Activated T-helper 1 cell treated with anti-CD3 and anti-CD28 coated beads, Interleukin-12 subunit alpha, Interleukin-12 subunit beta, Interleukin-2, Interleukin-4 antibody, amounts not matched to agents 30 ng/mL and 10 ng/mL and 1 ng/mL, durations not matched to agents 14 hours and 24 hours and 36 hours (primary cell): Measurements from ENCODE around the gene LRRC3C. TPM values are rescaled to one million over a fixed set of nuclear protein-coding genes. Genes with fewer than 3 reads are reported as not detected.

Source experiments
- DNase-seq: peaks from one replicate; pipeline ENCODE4 v3.0.0; 2021; ENCODE audit warnings: low spot score
- H3K27ac Mint-ChIP-seq: one replicate; pipeline ENCODE4 v1.8.0; 2021; ENCODE audit warnings: mild to moderate bottlenecking, mixed read lengths
- H3K27me3 Mint-ChIP-seq: one replicate; pipeline ENCODE4 v1.8.0; 2022; ENCODE audit warnings: mild to moderate bottlenecking, moderate library complexity, mixed read lengths; ENCODE audit not compliant: insufficient read depth
- H3K36me3 Mint-ChIP-seq: one replicate; pipeline ENCODE4 v1.8.0; 2021; ENCODE audit warnings: low read depth, mixed read lengths
- H3K4me1 Mint-ChIP-seq: one replicate; pipeline ENCODE4 v1.8.0; 2021; ENCODE audit warnings: low read depth, mixed read lengths
- H3K4me3 Mint-ChIP-seq: one replicate; pipeline ENCODE4 v1.8.0; 2021; ENCODE audit warnings: mild to moderate bottlenecking, moderate library complexity, mixed read lengths
- H3K9me3 Mint-ChIP-seq: one replicate; pipeline ENCODE4 v1.8.0; 2021; ENCODE audit warnings: mixed read lengths
- intact Hi-C: fragments of 100-400 bp; cut with micrococcal nuclease; formaldehyde crosslinking; loops from one replicate; pipeline ENCODE4 v1.15.1; 2024
- total RNA-seq: library from RNA; stranded (reverse); gene quantifications from 2 replicates; pipeline ENCODE4 v1.2.3, GENCODE V29; 2022

The LRRC3C gene
- total RNA-seq, 1 donor from 2014 or later = not detected

- H3K27me3 Mint-ChIP-seq = no peaks in the 10 kb centered on the region
- peaks cover 66% of the 10 kb centered on the region for H3K4me1 Mint-ChIP-seq
- H3K27ac Mint-ChIP-seq = peak overlapping the region; percentile 92
- peak overlapping the region; percentile 97 for H3K4me3 Mint-ChIP-seq
- no peaks in the 10 kb centered on the region for H3K9me3 Mint-ChIP-seq
- intact Hi-C loops = loop anchor here (1.0 to 5.0 kb wide), 14 partner anchors 14 to 464 kb away; partner anchors contain the start of genes CASC3, CDC6, CDK12 and MED24
- H3K36me3 Mint-ChIP-seq = peaks cover 21% of the 10 kb centered on the region
- peak; percentile 64 for DNase-seq
Observed at GRCh38 chr17:39926588-39927100, 888 bp upstream of the LRRC3C start.

GRCh38 chr17:39927929-39928857 lies 661 bp downstream of the LRRC3C start:
- no peaks in the 10 kb centered on the region for H3K9me3 Mint-ChIP-seq
- DNase-seq = no peak
- intact Hi-C loops = loop anchor here (1.0 to 5.0 kb wide), 12 partner anchors 12 to 466 kb away; partner anchors contain the start of genes CASC3, CDC6, CDK12 and MED24
- H3K27ac Mint-ChIP-seq = peak overlapping the region; percentile 92
- H3K36me3 Mint-ChIP-seq = peaks cover 10% of the 10 kb centered on the region
- peaks cover 51% of the 10 kb centered on the region for H3K4me1 Mint-ChIP-seq
- peaks cover 2% of the 10 kb centered on the region for H3K27me3 Mint-ChIP-seq
- H3K4me3 Mint-ChIP-seq = peak overlapping the region; percentile 97

GRCh38 chr17:39928858-39929645 lies 1.5 kb downstream of the LRRC3C start:
- no peaks in the 10 kb centered on the region for H3K9me3 Mint-ChIP-seq
- no peak for DNase-seq
- H3K27ac Mint-ChIP-seq = peak overlapping the region; percentile 19
- H3K27me3 Mint-ChIP-seq = peaks cover 2% of the 10 kb centered on the region
- H3K4me3 Mint-ChIP-seq = peak overlapping the region; percentile 44
- H3K36me3 Mint-ChIP-seq = peaks cover 5% of the 10 kb centered on the region
- intact Hi-C loops = loop anchor here (5.0 kb wide), 2 partner anchors 157 to 467 kb away; partner anchors contain the start of gene CDK12
- H3K4me1 Mint-ChIP-seq = peaks cover 44% of the 10 kb centered on the region

GRCh38 chr17:39929646-39930407 lies 2.3 kb downstream of the LRRC3C start:
- H3K27me3 Mint-ChIP-seq = peaks cover 2% of the 10 kb centered on the region
- H3K4me3 Mint-ChIP-seq = no peak overlapping the region
- no peaks in the 10 kb centered on the region for H3K36me3 Mint-ChIP-seq
- DNase-seq = no peak
- intact Hi-C loops = loop anchor here (5.0 kb wide), 2 partner anchors 158 to 468 kb away; partner anchors contain the start of gene CDK12
- H3K27ac Mint-ChIP-seq = no peak overlapping the region
- H3K4me1 Mint-ChIP-seq = peaks cover 36% of the 10 kb centered on the region
- no peaks in the 10 kb centered on the region for H3K9me3 Mint-ChIP-seq

GRCh38 chr17:39933912-39934311 lies 6.4 kb downstream of the LRRC3C start:
- H3K27ac Mint-ChIP-seq = no peak overlapping the region
- H3K9me3 Mint-ChIP-seq = no peaks in the 10 kb centered on the region
- peaks cover 4% of the 10 kb centered on the region for H3K27me3 Mint-ChIP-seq
- intact Hi-C loops = no loop called here
- H3K36me3 Mint-ChIP-seq = no peaks in the 10 kb centered on the region
- no peak overlapping the region for H3K4me3 Mint-ChIP-seq
- peaks cover 12% of the 10 kb centered on the region for H3K4me1 Mint-ChIP-seq
- DNase-seq = no peak

- H3K36me3 Mint-ChIP-seq = no peaks in the 10 kb centered on the region
- peaks cover 12% of the 10 kb centered on the region for H3K4me1 Mint-ChIP-seq
- H3K27me3 Mint-ChIP-seq = peaks cover 4% of the 10 kb centered on the region
- intact Hi-C loops = no loop called here
- no peak overlapping the region for H3K27ac Mint-ChIP-seq
- DNase-seq = no peak
- no peak overlapping the region for H3K4me3 Mint-ChIP-seq
- H3K9me3 Mint-ChIP-seq = no peaks in the 10 kb centered on the region
Observed at GRCh38 chr17:39934324-39934723, 6.8 kb downstream of the LRRC3C start.

GRCh38 chr17:39935909-39936308 lies 8.4 kb downstream of the LRRC3C start:
- H3K4me3 Mint-ChIP-seq = no peak overlapping the region
- H3K36me3 Mint-ChIP-seq = no peaks in the 10 kb centered on the region
- H3K27ac Mint-ChIP-seq = no peak overlapping the region
- intact Hi-C loops = no loop called here
- peaks cover 4% of the 10 kb centered on the region for H3K27me3 Mint-ChIP-seq
- H3K9me3 Mint-ChIP-seq = no peaks in the 10 kb centered on the region
- DNase-seq = no peak
- H3K4me1 Mint-ChIP-seq = peaks cover 20% of the 10 kb centered on the region

- H3K27ac Mint-ChIP-seq = no peak overlapping the region
- no peaks in the 10 kb centered on the region for H3K9me3 Mint-ChIP-seq
- peaks cover 4% of the 10 kb centered on the region for H3K27me3 Mint-ChIP-seq
- intact Hi-C loops = no loop called here
- H3K4me3 Mint-ChIP-seq = no peak overlapping the region
- H3K4me1 Mint-ChIP-seq = peaks cover 25% of the 10 kb centered on the region
- peaks cover 2% of the 10 kb centered on the region for H3K36me3 Mint-ChIP-seq
- no peak for DNase-seq
Observed at GRCh38 chr17:39937447-39937846, 9.9 kb downstream of the LRRC3C start.

GRCh38 chr17:39938140-39938869 lies 10.8 kb downstream of the LRRC3C start:
- Mint-ChIP-seq H3K27ac (peak overlapping the region; percentile 23), H3K4me1 (peaks cover 25% of the 10 kb centered on the region), H3K9me3 (no peaks in the 10 kb centered on the region), H3K36me3 (peaks cover 2% of the 10 kb centered on the region), H3K4me3 (no peak overlapping the region), H3K27me3 (peaks cover 4% of the 10 kb centered on the region)
- no peak for DNase-seq
- intact Hi-C loops = no loop called here

GRCh38 chr17:39939106-39939505 lies 11.6 kb downstream of the LRRC3C start:
- Mint-ChIP-seq H3K9me3 (no peaks in the 10 kb centered on the region), H3K27ac (peak overlapping the region; percentile 87), H3K27me3 (peaks cover 4% of the 10 kb centered on the region), H3K4me3 (no peak overlapping the region), H3K36me3 (peaks cover 2% of the 10 kb centered on the region), H3K4me1 (peaks cover 25% of the 10 kb centered on the region)
- intact Hi-C loops = no loop called here
- DNase-seq = no peak

- peaks cover 4% of the 10 kb centered on the region for H3K27me3 Mint-ChIP-seq
- peak overlapping the region; percentile 31 for H3K4me3 Mint-ChIP-seq
- peak overlapping the region; percentile 87 for H3K27ac Mint-ChIP-seq
- peaks cover 25% of the 10 kb centered on the region for H3K4me1 Mint-ChIP-seq
- intact Hi-C loops = loop anchor here (1.0 kb wide), 4 partner anchors 13 to 170 kb away; partner anchors contain the start of genes LRRC3C, ORMDL3 and PSMD3
- H3K9me3 Mint-ChIP-seq = no peaks in the 10 kb centered on the region
- DNase-seq = peak; percentile 71
- peaks cover 2% of the 10 kb centered on the region for H3K36me3 Mint-ChIP-seq
Observed at GRCh38 chr17:39939588-39940419, 12.3 kb downstream of the LRRC3C start.
